Measurements from ENCODE around the gene CEP44.

GRCh38 chr4:174357321-174357720 lies 73.6 kb downstream of the CEP44 start:
- TF ChIP-seq EZH2 (IDR thresholded peaks at IDR 0.05; ENCODE audit: insufficient read depth, poor library complexity, severe bottlenecking) (no peak), EZH2phosphoT487 (IDR thresholded peaks at IDR 0.05; ENCODE audit: insufficient read depth, low read depth) (no peak)

Measured in GM23248 (cell line).